ENCODE results near the gene IMP4. TPM values are rescaled to one million over a fixed set of nuclear protein-coding genes. Genes with fewer than 3 reads are reported as not detected.

The IMP4 gene
- total RNA-seq, 1 donor from 2014 or later, result 43.0 TPM

- DNase-seq (ENCODE audit: low spot score), result no peak
- no peak for ATAC-seq
- intact Hi-C loops (cut with DNase I), result no loop called here
These were observed 9.5 kb downstream of the IMP4 start for GRCh38 chr2:130352237-130352636.

- DNase-seq (ENCODE audit: low spot score), result no peak
- intact Hi-C loops (cut with DNase I), result no loop called here
These were observed 10.8 kb downstream of the IMP4 start for GRCh38 chr2:130353291-130354138.

DNA sequence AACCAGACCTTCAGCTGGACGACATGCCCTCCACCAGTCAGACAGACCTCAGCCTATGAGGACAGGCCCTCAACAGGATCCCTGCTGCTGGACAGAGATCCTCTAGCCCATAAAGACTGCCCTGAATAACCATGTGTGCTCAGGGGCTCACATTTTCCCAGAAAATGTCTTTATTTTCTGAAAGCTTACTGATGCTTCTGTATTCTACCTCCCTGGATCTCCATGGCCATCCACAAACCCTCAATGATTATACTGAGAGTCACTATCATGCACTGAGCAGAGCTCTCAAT lies 11.4 kb downstream of the IMP4 start:
- intact Hi-C loops (cut with DNase I), result no loop called here
- ATAC-seq (no peak), DNase-seq (ENCODE audit: low spot score) (no peak)

More at GRCh38 chr2:130353291-130354138, 10.8 kb downstream of the IMP4 start:
- no peak for ATAC-seq

- intact Hi-C loops (cut with DNase I), result no loop called here
- DNase-seq (ENCODE audit: low spot score) (no peak), ATAC-seq (no peak)
These were observed 12.5 kb downstream of the IMP4 start for GRCh38 chr2:130355172-130355577.

- ATAC-seq (peak; percentile 99), DNase-seq (ENCODE audit: low spot score) (peak; percentile 92)
- intact Hi-C loops (cut with DNase I), result no loop called here
These were observed 13.1 kb downstream of the IMP4 start, which contains the start of gene PTPN18 for GRCh38 chr2:130355578-130356431. Gene PTPN18 (plus strand): TSS chr2:130356056. CDS start chr2:130356108, 52 bp downstream.

GRCh38 chr2:130357864-130358263 lies 15.2 kb downstream of the IMP4 start:
- intact Hi-C loops (cut with DNase I), result no loop called here
- ATAC-seq (no peak), DNase-seq (ENCODE audit: low spot score) (peak; percentile 17)

DNA sequence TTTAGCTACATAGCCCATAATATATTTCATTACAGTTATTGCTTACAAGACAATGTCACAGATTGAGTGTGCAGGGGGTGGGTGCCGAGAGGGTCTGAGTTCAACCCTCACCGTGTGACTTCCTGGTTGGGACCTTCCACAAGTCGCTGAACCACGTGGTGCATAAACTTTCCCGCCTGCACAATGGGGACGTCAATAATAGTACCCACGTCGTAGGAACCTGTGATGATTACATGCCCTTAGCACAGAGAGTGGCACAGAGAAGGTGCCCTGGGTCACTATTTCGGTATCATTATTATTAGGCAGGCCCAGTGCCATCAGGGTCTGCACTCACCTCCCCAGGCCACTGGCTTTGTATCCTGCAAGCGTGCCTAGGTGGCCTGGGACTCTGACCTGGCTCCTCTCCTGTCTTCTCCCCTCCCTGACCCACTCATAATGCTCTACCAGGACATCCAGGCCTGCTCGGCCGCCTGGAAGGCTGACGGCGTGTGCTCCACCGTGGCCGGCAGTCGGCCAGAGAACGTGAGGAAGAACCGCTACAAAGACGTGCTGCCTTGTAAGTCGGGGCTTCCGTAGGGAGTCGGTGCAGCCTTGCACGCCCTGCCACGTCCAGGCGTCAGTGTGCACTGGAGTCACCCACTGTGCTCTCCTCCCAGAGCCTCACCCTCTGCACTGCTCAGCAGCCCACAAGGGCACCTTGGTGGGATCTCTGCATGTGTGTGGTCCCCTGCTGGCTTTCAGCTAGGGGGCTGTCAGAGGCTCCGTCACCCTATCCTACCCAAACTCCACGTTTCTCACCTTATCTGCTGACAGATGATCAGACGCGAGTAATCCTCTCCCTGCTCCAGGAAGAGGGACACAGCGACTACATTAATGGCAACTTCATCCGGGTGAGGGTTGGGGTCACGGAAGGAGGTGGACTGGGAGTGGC lies 16.0 kb downstream of the IMP4 start:
- DNase-seq (ENCODE audit: low spot score), result peak; percentile 41
- ATAC-seq, result no peak
- intact Hi-C loops (cut with DNase I), result no loop called here

DNA sequence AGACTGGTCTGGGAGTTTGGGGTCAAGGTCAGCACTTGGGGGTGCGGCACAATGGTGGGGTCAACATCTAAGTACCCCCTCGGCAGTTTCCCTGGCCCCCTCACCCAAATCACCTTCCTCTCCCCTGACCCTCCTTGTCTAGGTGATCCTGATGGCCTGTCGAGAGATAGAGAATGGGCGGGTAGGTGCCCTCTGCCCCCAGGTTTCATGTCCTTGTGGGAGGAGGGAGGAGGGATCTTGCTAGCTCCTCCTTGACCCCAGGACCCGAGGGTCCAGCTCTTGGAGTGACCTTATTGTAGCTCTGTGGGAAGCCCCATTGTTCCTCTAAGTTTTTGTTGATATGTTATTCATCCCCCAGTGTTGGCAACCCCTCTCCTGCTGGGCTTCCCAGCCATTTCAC lies 16.8 kb downstream of the IMP4 start:
- intact Hi-C loops (cut with DNase I), result no loop called here
- ATAC-seq, result no peak

GRCh38 chr2:130363479-130363878 lies 20.8 kb downstream of the IMP4 start:
- no peak for DNase-seq (ENCODE audit: low spot score)
- intact Hi-C loops (cut with DNase I), result no loop called here
- ATAC-seq, result no peak

More for the DNA sequence above, 16.8 kb downstream of the IMP4 start:
- DNase-seq (ENCODE audit: low spot score), result no peak

DNA sequence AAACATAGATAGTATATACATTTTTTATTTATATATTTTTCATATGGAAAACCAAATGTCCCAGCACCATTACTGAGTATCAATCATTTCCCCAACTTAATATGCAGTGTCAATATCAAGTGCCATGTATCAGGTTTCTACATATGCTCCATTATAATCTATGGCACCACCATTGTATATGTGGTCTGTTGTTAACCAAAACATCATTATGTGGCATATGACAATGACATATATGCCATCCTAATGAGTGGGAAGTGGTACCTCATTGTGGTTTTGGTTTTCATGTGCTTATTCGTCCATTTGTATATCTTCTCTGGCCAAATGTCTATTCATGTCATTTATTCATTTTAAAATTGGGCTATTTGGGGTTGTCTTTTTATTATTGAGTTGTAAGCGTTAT lies 22.4 kb downstream of the IMP4 start:
- ATAC-seq (no peak), DNase-seq (ENCODE audit: low spot score) (no peak)
- intact Hi-C loops (cut with DNase I), result no loop called here

DNA sequence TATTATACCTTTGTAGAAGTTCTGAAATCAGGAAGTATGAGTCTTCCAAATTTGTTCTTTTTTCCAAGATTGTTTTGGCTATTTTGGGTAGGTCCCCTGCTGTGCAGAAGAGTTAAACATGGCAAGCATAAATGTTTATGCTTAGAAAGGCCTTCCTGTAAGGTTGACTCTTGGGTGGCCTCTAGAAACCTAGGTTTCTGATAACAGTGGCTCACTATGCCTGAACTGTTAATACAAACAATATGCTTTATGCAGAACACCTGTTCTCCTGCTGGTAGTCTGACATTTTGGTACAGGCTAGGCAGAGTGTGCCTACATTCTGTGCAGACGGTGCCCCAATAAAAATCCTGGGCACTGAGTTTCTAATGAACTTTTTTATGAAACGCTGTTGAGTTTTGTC lies 23.3 kb downstream of the IMP4 start:
- DNase-seq (ENCODE audit: low spot score), result no peak
- intact Hi-C loops (cut with DNase I), result no loop called here
- ATAC-seq, result no peak

- ATAC-seq (no peak), DNase-seq (ENCODE audit: low spot score) (no peak)
- intact Hi-C loops (cut with DNase I), result no loop called here
These were observed 24.0 kb downstream of the IMP4 start for GRCh38 chr2:130366720-130367119.

DNA sequence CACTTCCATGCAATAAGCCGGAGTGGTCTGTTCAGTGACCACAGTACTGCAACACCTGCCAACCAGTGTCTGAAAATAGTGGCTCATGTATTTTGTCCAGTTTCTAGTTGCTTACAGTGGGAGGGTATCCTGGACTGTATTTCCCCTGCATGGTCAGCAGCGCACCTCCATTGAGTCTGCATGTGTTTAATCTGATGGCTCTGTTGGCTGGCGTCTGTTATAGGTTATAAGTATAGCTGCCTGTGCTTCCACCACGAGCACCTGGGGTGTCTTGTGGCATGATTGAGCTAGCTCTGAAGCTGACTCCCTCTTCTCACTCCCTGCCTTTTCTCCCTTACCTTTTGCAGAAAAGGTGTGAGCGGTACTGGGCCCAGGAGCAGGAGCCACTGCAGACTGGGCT lies 26.1 kb downstream of the IMP4 start:
- ATAC-seq, result no peak
- intact Hi-C loops (cut with DNase I), result no loop called here
- DNase-seq (ENCODE audit: low spot score), result peak; percentile 25

DNA sequence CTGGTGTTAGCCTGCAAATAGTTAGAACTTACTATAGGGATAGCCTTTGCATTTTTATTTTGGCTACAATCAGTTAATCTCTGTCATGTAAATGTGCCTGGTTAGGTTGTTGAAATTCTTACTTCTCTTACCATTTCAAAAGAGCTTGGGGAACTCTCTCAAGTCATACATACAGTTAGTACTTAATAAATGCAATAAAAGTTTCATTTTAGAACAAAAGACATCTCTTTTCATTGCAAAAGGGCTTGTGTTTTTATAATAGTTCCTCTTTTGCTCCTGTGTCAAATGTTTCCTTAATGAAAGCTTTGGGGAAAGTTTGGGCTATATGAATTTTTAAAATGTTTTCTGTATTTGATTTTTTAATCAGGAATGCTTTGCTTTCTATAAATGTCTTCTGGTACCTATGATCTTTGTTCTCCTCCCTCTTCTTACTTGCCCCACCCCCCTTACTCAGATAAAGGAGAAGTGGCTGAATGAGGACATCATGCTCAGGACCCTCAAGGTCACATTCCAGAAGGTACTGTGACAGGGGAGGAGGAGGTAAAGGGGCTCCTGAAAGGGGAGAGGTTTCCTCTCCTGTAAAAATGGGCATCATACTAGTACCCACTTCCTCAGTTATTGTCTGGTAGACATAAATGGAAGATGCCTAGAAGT lies 26.7 kb downstream of the IMP4 start:
- no peak for ATAC-seq
- intact Hi-C loops (cut with DNase I), result no loop called here
- peak; percentile 0 for DNase-seq (ENCODE audit: low spot score)

- ATAC-seq (no peak), DNase-seq (ENCODE audit: low spot score) (peak; percentile 34)
- intact Hi-C loops (cut with DNase I), result no loop called here
These were observed 27.3 kb downstream of the IMP4 start for GRCh38 chr2:130369965-130370341.

GRCh38 chr2:130370490-130370889 lies 27.8 kb downstream of the IMP4 start:
- ATAC-seq, result no peak
- intact Hi-C loops (cut with DNase I), result no loop called here
- peak; percentile 54 for DNase-seq (ENCODE audit: low spot score)

GRCh38 chr2:130371723-130372054 lies 29.0 kb downstream of the IMP4 start:
- intact Hi-C loops (cut with DNase I), result no loop called here
- peak; percentile 50 for ATAC-seq
- DNase-seq (ENCODE audit: low spot score), result peak; percentile 68

GRCh38 chr2:130372055-130372832 lies 29.5 kb downstream of the IMP4 start:
- peak; percentile 94 for DNase-seq (ENCODE audit: low spot score)
- intact Hi-C loops (cut with DNase I), result no loop called here
- peak; percentile 96 for ATAC-seq
